Measurements from ENCODE around the gene GALE.
"Not testable (repeated sequence)": the region's sequence is repeated elsewhere in the genome, so short reads cannot be mapped to it uniquely, and the experiment has no call there.

GALE gene

DNA sequence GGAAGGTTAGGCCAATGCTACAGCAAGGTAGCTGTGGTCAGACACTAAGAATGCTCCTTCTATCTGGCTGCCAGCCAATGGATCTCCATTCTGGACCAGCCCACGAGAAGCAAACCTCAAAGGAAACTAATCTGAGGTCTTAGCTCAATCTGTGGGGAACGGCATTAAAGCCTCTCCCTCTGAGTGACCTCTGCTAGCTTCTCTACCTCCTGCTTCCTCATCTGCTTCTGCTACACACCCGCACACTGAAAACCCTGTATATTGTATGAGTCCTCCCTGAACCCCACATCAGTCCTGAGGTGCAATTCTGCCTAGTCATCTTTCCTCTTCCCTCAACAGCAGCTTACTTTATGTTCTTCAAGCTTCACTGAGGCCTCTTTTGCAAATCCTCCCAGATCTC lies 6.9 kb upstream of the GALE start:
- no peak for DNase-seq

GRCh38 chr1:23806280-23806679 lies 5.7 kb upstream of the GALE start:
- DNase-seq = no peak

- no peak for DNase-seq
Measured at GRCh38 chr1:23805025-23805424, 4.5 kb upstream of the GALE start.

GRCh38 chr1:23804183-23804835 lies 3.8 kb upstream of the GALE start:
- DNase-seq = no peak

DNA sequence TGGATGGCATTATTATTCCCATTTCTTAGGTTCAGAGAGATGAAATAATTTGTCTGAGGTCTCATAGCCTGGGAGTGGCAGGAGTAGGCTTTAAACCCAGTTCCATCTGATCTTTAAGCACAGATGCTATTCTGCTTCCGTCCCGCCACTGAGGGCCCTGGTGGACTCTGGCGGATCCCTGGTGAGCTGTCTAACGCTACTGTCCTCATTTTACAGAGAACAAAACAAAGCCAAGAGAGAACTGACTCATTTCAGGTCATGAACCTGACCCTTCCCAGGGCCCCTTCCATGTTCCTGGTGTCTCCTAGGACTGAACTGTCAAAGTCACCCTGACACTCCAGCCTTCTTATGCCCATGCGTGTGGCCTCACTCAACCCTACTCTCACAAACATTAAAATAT lies 3.1 kb upstream of the GALE start:
- no peak for DNase-seq

- DNase-seq = not testable (repeated sequence)
Measured at GRCh38 chr1:23802809-23803342, 2.3 kb upstream of the GALE start.

GRCh38 chr1:23801876-23802275 lies 1.3 kb upstream of the GALE start:
- no peak for DNase-seq

- DNase-seq = no peak
Measured at GRCh38 chr1:23801338-23801748, 789 bp upstream of the GALE start.

GRCh38 chr1:23799570-23800399 lies 769 bp downstream of the GALE start:
- DNase-seq = no peak

GRCh38 chr1:23799255-23799569 lies 1.3 kb downstream of the GALE start:
- no peak for DNase-seq

DNA sequence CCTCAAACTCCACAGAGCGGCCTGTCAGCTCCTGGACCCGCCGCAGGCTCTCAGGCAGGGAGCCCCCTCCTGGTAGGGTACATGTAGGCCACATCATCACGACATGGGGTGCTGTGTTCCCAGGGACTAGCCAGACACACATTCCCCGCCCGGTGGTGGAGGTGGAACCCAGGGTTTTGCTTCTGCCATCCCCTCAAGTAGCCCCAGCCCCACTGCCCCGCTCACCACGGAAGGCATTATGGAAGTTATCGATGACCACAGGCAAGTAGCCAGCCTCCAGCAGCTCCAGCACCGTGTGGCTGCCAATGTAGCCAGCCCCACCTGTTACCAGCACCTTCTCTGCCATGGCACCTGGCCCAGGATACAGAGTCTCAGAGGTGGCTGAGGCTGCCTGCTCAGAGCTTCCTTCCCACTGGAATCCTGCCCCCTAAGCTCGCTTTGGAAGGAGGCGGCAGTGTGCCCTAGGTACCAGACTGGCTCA lies 1.9 kb downstream of the GALE start:
- no peak for DNase-seq

DNA sequence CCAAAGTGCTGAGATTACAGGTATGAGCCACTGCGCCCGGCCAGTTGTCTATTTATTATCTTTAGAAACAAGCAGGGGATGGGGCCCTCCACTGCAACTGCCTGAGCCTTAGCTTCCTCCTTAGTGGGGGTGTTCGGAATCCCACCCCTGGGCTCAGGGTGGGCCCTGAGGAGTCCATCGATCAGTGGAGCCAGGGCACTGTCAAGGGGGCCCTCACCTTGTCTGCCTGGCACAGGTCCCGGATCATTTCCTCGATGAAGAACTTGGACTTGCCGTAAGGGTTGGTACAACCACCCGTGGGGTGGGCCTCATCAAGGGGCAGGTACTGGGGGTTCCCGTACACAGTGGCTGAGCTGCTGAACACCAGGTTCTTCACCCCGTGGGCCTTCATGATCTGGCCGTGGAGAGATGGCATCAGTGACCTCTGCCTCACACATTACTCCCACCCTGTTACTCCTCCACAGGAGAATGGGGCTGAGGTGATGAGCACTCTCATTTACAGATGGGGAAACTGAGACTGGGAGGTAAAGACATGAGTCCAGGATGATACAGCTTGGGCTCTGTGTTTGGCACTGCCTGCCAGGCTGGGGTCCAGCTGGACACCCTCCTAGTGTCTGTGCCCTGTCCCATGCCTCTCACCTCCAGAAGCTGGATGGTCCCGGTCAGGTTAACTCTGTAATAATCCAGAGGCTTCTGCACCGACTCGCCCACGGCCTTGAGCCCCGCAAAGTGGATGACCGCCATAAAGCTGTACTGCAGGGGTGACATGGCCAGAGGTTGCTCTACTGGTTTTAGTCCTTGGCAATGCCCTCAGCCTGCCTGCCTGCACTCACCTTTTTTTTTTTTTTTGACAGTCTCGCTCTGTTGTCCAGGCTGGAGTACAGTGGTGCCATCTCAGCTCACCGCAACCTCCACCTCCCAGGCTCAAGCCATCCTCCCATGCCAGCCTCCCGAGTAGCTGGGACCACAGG lies 2.8 kb downstream of the GALE start:
- no peak for DNase-seq

DNA sequence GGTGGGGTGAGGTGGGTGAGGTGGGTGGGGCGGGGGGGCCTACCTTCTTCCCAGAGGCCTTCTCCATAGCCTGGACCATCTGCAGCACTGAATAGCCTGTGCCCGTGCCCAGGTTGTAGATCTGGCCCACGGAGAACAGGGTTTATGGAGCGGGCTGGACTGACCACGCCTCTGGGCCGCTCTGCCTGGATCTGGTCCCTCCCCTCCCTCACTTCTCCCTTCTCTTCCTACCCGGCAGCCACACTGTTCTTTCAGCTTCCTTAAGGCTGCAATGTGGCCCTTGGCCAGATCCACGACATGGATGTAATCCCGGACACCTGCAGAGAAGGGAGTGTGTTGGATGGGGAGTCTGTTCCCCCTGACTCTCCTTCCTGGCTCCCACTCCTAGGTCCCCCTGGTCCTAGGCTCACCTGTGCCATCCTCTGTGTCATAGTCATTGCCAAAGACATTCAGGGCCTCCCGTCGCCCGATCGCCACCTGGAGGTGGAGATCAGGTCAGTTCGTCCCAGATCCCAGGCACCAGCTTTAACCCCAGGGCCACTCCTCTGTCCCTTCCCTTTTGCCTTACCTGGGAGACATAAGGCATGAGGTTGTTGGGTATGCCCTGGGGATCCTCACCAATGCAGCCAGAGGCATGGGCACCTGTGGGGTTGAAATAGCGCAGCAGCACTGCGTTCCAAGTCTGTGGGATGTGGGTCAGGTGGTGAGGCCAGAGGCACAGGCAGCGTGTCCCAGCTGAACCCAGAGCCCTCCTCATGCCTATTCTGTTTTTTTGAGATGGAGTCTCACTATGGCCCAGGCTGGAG lies 3.9 kb downstream of the GALE start:
- no peak for DNase-seq

- DNase-seq = no peak
Measured at GRCh38 chr1:23795676-23796465, 4.7 kb downstream of the GALE start.

DNA sequence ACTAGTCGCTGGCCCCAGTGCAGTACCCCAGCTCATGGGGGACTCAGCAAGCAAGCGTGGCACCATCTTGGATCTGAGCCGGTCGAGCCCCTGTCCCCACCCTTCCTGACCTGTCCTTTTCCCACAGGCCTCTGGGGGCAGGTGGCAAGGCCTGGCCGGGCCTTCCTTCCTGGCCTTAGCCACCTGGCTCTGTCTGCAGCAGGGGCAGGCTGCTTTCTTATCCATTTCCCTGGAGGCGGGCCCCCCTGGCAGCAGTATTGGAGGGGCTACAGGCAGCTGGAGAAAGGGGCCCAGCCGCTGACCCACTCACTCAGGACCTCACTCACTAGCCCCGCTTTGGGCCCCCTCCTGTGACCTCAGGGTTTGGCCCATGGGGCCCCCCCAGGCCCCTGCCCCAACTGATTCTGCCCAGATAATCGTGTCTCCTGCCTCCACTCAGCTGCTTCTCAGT lies 5.8 kb downstream of the GALE start:
- not testable (repeated sequence) for DNase-seq

DNA sequence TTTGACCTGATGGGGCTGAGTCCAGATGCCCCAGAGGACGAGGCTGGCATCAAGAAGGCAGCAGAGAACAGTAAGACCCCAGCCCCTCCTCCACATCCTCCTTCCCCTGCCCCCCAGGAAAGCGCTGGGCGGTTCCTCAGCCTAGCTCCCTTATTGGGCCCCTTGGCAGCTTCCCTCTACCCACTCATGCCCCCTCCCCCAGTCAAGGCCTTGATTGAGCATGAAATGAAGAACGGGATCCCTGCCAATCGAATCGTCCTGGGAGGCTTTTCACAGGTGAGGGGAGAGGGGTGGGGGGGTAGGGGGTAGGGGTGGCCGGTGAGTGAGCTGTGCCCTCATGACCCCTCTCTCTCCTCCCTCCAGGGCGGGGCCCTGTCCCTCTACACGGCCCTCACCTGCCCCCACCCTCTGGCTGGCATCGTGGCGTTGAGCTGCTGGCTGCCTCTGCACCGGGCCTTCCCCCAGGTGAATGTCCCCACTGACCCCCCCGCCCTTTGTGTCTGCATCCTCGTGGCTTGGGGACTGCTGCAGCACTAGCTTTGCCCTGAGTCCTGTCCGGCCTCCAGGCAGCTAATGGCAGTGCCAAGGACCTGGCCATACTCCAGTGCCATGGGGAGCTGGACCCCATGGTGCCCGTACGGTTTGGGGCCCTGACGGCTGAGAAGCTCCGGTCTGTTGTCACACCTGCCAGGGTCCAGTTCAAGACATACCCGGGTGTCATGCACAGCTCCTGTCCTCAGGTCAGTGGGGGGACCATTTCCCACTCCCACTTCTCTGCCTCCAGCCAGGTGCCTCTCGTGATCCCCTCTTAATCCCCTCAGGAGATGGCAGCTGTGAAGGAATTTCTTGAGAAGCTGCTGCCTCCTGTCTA lies 6.5 kb downstream of the GALE start:
- no peak for DNase-seq

DNA sequence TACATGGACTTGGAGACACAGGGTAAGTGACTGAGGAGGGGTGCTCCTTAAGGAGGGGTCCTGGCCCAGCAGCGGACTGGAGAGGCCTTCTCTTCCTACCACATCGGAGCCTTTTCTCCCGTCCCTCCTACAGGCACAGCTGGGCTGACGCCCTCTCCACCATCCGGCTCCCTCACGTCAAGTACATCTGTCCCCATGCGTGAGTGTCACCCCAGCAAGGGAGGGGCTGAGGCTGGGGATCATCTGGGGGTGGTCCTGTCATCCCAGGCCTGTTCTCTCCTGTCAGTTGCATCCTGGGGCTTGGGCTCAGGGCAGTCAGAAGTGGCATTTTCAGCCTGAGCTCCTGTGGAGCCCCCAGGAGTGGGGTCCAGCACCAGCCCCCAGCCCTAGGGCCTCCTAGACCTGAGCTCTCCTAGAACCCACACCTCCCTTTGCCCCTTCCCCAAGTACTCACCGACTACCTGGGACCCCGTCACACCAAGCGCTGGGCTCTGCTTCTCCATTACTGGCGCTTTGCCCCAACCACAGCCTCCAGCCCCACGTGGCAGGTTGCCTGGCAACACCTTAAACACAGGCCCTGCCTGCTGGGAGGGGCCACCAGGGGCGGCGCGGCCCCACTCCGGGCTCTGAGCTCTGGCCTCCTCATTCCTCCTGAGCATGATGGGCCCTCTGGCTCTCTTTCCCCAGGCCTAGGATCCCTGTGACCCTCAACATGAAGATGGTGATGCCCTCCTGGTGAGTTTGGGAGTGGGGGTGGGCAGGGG lies 7.4 kb downstream of the GALE start:
- no peak for DNase-seq

DNA sequence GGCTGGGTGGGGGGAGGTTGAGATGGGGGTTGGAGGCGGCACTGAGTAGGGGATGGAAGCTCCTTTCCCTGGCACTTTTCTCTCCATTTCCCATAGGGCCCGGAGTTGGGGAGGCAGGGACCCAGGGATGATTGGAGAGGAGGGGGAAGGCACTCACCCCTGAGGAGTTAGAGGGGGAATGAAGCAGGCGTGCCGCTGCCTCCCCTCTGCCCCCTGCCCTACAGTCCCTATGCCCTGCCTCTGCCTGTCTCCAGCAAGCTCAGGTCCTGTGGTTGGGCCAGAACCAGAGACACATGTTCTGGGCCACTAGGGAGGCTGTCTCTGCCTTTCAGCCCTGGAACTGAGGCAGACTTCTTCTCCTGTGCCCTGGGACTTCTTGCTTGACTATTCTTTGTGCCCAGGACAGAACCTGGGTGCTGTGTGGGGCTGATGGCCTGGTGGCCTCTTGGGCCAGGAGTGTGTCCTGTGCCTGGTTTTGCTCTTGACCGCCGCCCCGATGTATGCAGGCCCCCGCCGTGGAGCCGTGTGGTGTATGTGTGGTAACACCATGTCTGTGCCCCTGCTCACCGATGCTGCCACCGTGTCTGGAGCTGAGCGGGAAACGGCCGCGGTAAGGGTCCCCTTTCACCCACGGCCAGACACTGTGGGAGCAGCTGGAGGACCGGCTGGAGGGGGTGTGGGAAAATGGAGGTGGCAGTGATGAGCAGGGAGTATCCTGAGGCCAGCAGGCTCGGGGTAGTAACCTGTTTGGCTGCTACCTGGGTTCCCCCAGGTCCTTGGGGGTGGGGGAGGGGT lies 8.2 kb downstream of the GALE start:
- DNase-seq = no peak

All from NCI-H2081 treated with DMSO at 0.1 percent for 48 hours (cell line).